ENCODE results near the gene OR9Q1.

- TF ChIP-seq, protein P1, sequence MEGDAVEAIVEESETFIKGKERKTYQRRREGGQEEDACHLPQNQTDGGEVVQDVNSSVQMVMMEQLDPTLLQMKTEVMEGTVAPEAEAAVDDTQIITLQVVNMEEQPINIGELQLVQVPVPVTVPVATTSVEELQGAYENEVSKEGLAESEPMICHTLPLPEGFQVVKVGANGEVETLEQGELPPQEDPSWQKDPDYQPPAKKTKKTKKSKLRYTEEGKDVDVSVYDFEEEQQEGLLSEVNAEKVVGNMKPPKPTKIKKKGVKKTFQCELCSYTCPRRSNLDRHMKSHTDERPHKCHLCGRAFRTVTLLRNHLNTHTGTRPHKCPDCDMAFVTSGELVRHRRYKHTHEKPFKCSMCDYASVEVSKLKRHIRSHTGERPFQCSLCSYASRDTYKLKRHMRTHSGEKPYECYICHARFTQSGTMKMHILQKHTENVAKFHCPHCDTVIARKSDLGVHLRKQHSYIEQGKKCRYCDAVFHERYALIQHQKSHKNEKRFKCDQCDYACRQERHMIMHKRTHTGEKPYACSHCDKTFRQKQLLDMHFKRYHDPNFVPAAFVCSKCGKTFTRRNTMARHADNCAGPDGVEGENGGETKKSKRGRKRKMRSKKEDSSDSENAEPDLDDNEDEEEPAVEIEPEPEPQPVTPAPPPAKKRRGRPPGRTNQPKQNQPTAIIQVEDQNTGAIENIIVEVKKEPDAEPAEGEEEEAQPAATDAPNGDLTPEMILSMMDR (conservative IDR thresholded peaks at IDR 0.05; ENCODE audit: low read length) = no peak
- TF ChIP-seq EZH2phosphoT487 (IDR thresholded peaks at IDR 0.05; ENCODE audit: borderline replicate concordance) = no peak
Measured at GRCh38 chr11:58047818-58048217, 24.1 kb downstream of the OR9Q1 start.

Data from Loucy (cell line).